ENCODE results near the gene STX16.

DNA sequence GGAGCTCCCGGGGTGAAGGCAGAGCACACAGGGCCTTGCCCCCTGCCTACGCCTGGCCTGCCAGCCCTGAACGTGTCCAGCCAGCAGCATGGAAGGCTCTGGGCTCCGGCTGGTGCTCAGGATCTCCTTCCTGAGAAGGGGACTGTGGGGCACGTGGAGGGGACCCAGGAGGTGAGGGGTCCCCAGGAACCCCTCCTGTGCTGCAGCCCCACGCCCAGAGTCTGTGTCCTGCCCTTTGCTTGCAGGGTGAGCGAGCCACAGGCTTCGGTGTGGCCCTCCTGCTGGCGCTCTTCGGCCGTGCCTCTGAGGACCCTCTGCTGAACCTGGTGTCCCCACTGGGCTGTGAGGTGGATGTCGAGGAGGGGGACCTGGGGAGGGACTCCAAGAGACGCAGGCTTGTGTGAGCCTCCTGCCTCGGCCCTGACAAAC, 63.9 kb downstream of the STX16 start:
- TF ChIP-seq POLR2A (IDR thresholded peaks at IDR 0.05) (no peak), EP300 (IDR thresholded peaks at IDR 0.05) (no peak)

Data from tibial nerve (tissue), 3 donors.